Endothelial cell of umbilical vein (primary cell): ENCODE measurements around the gene LHFPL2. TPM values are rescaled to one million over a fixed set of nuclear protein-coding genes. Genes with fewer than 3 reads are reported as not detected.

Experiments used
- BruUV-seq: library from RNA; stranded (reverse); fragments of 400-500 nt; replicated peaks from 2 replicates; lab custom pipeline; 2021; lab: Mats Ljungman, UMichigan
- CTCF ChIA-PET: fragments of 300-600, 350-600 bp; sonication (Branson Sonifier 250); formaldehyde crosslinking; loops from one replicate; lab custom pipeline; 2021; ENCODE audit warnings: antibody characterized with exemption, inconsistent platforms; lab: Charles Lee
- POLR2A ChIA-PET: fragments of 300-600, 350-600 bp; sonication (Branson Sonifier 250); formaldehyde crosslinking; loops from one replicate; lab custom pipeline; 2021; ENCODE audit warnings: antibody characterized with exemption, inconsistent platforms; lab: Charles Lee
- DNase-seq: peaks from one replicate; pipeline ENCODE4 v3.0.0-alpha.2; 2011; ENCODE audit warnings: low read depth, low spot score
- FAIRE-seq: peaks from 2 replicates; lab custom pipeline; 2011; peaks lifted over from hg19 to GRCh38; lab: Jason Lieb, UNC
- H2AFZ ChIP-seq: 2 replicates; pipeline ENCODE4 v1.6.0; 2012; ENCODE audit warnings: low read depth, low read length, control low read depth, inconsistent platforms
- H3K27ac ChIP-seq: 2 replicates; pipeline ENCODE4 v1.5.1; 2011; ENCODE audit warnings: low read depth, mild to moderate bottlenecking, control low read depth, low read length, moderate library complexity; ENCODE audit not compliant: insufficient read depth
- H3K27me3 ChIP-seq, 2 experiments: 2 replicates each; pipeline versions ENCODE4 v1.6.0 to v1.6.1; 2011; ENCODE audit warnings: low read length in 2 of 2, mixed read lengths in 1 of 2; ENCODE audit not compliant: control insufficient read depth in 2 of 2, insufficient read depth in 2 of 2
- H3K36me3 ChIP-seq, 2 experiments: 2 replicates in 1 of 2; 3 replicates in 1 of 2; pipeline ENCODE4 v1.5.1; 2011; ENCODE audit warnings: low read length in 2 of 2, mild to moderate bottlenecking in 1 of 2, moderate library complexity in 1 of 2; ENCODE audit not compliant: control insufficient read depth in 2 of 2, insufficient read depth in 2 of 2; ENCODE audit errors: extremely low read depth in 1 of 2
- H3K4me1 ChIP-seq: 3 replicates; pipeline ENCODE4 v1.5.1; 2011; ENCODE audit warnings: mild to moderate bottlenecking, low read length; ENCODE audit not compliant: control insufficient read depth, insufficient read depth; ENCODE audit errors: extremely low read depth
- H3K4me2 ChIP-seq: 2 replicates; pipeline ENCODE4 v1.6.1; 2011; ENCODE audit warnings: low read length, control low read depth, mixed read lengths; ENCODE audit not compliant: insufficient read depth
- H3K4me3 ChIP-seq, 3 experiments: fragments of 200-600 bp in 1 of 3; sonication (generic), shearing (Covaris generic) in 1 of 3; replicated peaks in 1 of 3; 2 replicates each; pipeline ENCODE4 v1.5.1; 2011 to 2016; ENCODE audit warnings: control low read depth in 3 of 3, low read length in 3 of 3, mild to moderate bottlenecking in 2 of 3, inconsistent platforms in 1 of 3, low read depth in 1 of 3, moderate library complexity in 1 of 3; ENCODE audit not compliant: insufficient read depth in 1 of 3
- H3K79me2 ChIP-seq: 2 replicates; pipeline ENCODE4 v1.6.0; 2012; ENCODE audit warnings: low read length, inconsistent platforms; ENCODE audit not compliant: control insufficient read depth, insufficient read depth
- H3K9ac ChIP-seq: replicated peaks from 2 replicates; pipeline ENCODE3; 2011; ENCODE audit warnings: low read length, control low read depth; ENCODE audit not compliant: insufficient read depth; ENCODE audit errors: extremely low read depth
- H3K9me1 ChIP-seq: replicated peaks from 3 replicates; pipeline ENCODE4 v1.6.0; 2011; ENCODE audit warnings: mild to moderate bottlenecking, low read length; ENCODE audit not compliant: control insufficient read depth, insufficient read depth; ENCODE audit errors: extremely low read depth
- H3K9me3 ChIP-seq: replicated peaks from 2 replicates; pipeline ENCODE4 v1.5.1; 2012; ENCODE audit warnings: low read length, inconsistent platforms; ENCODE audit not compliant: control insufficient read depth, insufficient read depth
- H4K20me1 ChIP-seq: replicated peaks from 2 replicates; pipeline ENCODE3; 2011; ENCODE audit warnings: mild to moderate bottlenecking, low read length; ENCODE audit not compliant: control insufficient read depth, insufficient read depth; ENCODE audit errors: extremely low read depth
- EZH2 ChIP-seq: IDR thresholded peaks from 2 replicates; pipeline ENCODE4 v1.6.1; 2012; ENCODE audit warnings: borderline replicate concordance, low read depth, mild to moderate bottlenecking, moderate library complexity, low read length, inconsistent platforms; ENCODE audit not compliant: severe bottlenecking
- FOS ChIP-seq: IDR thresholded peaks from 2 replicates; pipeline ENCODE4 v1.6.1; 2011; ENCODE audit warnings: mild to moderate bottlenecking, low read length, moderate library complexity, borderline replicate concordance; ENCODE audit not compliant: insufficient read depth
- GATA2 ChIP-seq: IDR thresholded peaks from 2 replicates; pipeline ENCODE4 v1.7.0; 2011; ENCODE audit warnings: low read depth, mild to moderate bottlenecking, moderate library complexity, mixed read lengths, low read length; ENCODE audit not compliant: insufficient read length, insufficient read depth
- JUN ChIP-seq: IDR thresholded peaks from 2 replicates; pipeline ENCODE4 v1.6.1; 2011; ENCODE audit warnings: borderline replicate concordance, low read depth; ENCODE audit not compliant: insufficient read length, insufficient read depth
- MYC ChIP-seq: IDR thresholded peaks from one replicate; pipeline ENCODE4 v1.6.1; 2011; ENCODE audit warnings: mild to moderate bottlenecking, low read depth, low read length
- POLR2A ChIP-seq: IDR thresholded peaks from 2 replicates; pipeline ENCODE4 v1.6.1; 2012; ENCODE audit warnings: low read depth, mild to moderate bottlenecking, control low read depth, low read length
- POLR2AphosphoS5 ChIP-seq: IDR thresholded peaks from 2 replicates; pipeline ENCODE4 v1.6.1; 2012; ENCODE audit warnings: low read depth, mild to moderate bottlenecking, control low read depth, low read length, moderate library complexity; ENCODE audit not compliant: insufficient read depth
- dilution Hi-C: fragments of 300-500 bp; cut with MboI; formaldehyde crosslinking; loops from one replicate; pipeline ENCODE4 v1.15.0; 2019; ENCODE audit warnings: low sequenced_read_pairs; ENCODE audit not compliant: extremely low pct_ligation_motif_present
- intact Hi-C: fragments of 100-400 bp; cut with micrococcal nuclease; formaldehyde crosslinking; loops from one replicate; pipeline ENCODE4 v1.10.0; 2022
- polyA plus RNA-seq, 4 experiments: library from polyadenylated mRNA; depleted of rRNA in 3 of 4; stranded (reverse) in 3 of 4; unstranded in 1 of 4; fragments of >200 nt; gene quantifications; 2 replicates each; pipeline versions ENCODE4 v1.2.1 to v1.2.3, GENCODE V29; 2011 to 2012; ENCODE audit warnings: missing spikeins in 1 of 4
- total RNA-seq: library from RNA; stranded (reverse); gene quantifications from 2 replicates; pipeline ENCODE4 v1.2.3, GENCODE V29; 2021
- TF ChIP-seq, protein P1 (sequence below): IDR thresholded peaks from 2 replicates; pipeline ENCODE4 v1.6.1; 2011; ENCODE audit not compliant: insufficient read depth, insufficient read length
- TF ChIP-seq, protein P2 (sequence below), 2 donors: IDR thresholded peaks; 1 replicate in 1 of 2; 2 replicates in 1 of 2; pipeline ENCODE4 v1.5.1; 2011; ENCODE audit warnings: low read length in 2 of 2, mild to moderate bottlenecking in 2 of 2, moderate library complexity in 2 of 2, control low read depth in 1 of 2, inconsistent platforms in 1 of 2, low read depth in 1 of 2; ENCODE audit not compliant: insufficient read depth in 1 of 2; ENCODE audit errors: extremely low read depth in 1 of 2

The LHFPL2 gene
- total and polyA plus RNA-seq, 2 donors (not counting 3 experiments of a cell fraction or from before 2014, with no cell fraction given), result 9.6 to 36.3 TPM

- intact Hi-C loops, result no loop called here
- Histone ChIP-seq H3K9me1 (no peaks in the 10 kb centered on the region), H3K27me3 (no peaks in the 10 kb centered on the region), H3K4me1 (no peaks in the 10 kb centered on the region), H3K4me3 (no peak overlapping the region), H2AFZ (no peak overlapping the region), H4K20me1 (no peaks in the 10 kb centered on the region), H3K36me3 (peaks cover 2 to 16% of the 10 kb centered on the region in 2 experiments), H3K79me2 (peaks cover 3% of the 10 kb centered on the region), H3K4me2 (no peak overlapping the region), H3K9me3 (peaks cover 2% of the 10 kb centered on the region), H3K27ac (no peak overlapping the region), H3K9ac (no peak overlapping the region)
- dilution Hi-C loops, result no loop called here
- FAIRE-seq, result peak; percentile 31
- TF ChIP-seq POLR2A, result no peak
- BruUV-seq, result no TSS peak
- ChIA-PET POLR2A (no interaction called here), CTCF (interaction anchor here (0.9 to 1.0 kb wide), 2 partner anchors 87 to 275 kb away, joined by 3 read pairs; no protein-coding TSS in a partner anchor)
- no peak for DNase-seq
Observed at GRCh38 chr5:78624011-78624541, 24.5 kb downstream of the LHFPL2 start.

DNA sequence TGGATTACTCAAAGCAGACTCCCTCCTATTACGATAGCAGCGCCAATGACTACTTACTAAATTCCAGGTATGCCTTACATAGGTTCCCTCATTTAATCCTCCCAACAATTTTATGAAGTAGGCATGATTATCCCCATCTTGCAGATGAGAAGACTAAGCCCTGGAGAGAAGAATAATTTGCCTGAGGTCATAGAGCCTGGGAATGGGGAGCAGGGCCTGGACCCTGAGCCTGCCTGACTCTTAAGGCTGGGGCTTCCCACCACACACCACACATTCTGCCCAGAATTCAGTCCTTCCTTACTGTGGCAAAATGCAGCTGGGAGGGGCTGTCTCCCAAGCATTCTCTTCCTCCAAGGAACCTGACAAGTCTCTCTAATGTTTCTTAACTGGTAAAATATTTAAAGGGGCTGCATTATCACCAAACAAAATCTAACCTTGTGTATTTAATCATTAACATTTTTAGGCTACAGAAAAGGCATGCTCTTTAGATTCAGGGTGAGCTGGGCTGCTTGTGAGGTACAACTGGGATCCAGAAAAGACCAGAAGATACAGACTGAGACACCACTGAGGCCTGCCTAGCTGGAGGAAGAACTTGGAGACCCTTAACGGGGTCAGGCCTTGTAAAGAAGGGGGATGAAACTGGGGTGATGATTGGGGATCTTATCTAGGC, 26.1 kb downstream of the LHFPL2 start:
- peaks cover 2% of the 10 kb centered on the region for H3K9me3 ChIP-seq
- H3K9ac ChIP-seq, result no peak overlapping the region
- intact Hi-C loops (no loop called here), dilution Hi-C loops (no loop called here)
- no peak overlapping the region for H3K4me3 ChIP-seq
- no TSS peak for BruUV-seq
- peaks cover 0 to 11% of the 10 kb centered on the region in 2 experiments for H3K36me3 ChIP-seq
- no peaks in the 10 kb centered on the region for H3K4me1 ChIP-seq
- H2AFZ ChIP-seq, result no peak overlapping the region
- peaks cover 3% of the 10 kb centered on the region for H3K79me2 ChIP-seq
- no peaks in the 10 kb centered on the region for H3K27me3 ChIP-seq
- H3K9me1 ChIP-seq, result no peaks in the 10 kb centered on the region
- DNase-seq, result no peak
- H3K4me2 ChIP-seq, result no peak overlapping the region
- no peak overlapping the region for H3K27ac ChIP-seq
- no peak for TF ChIP-seq POLR2A
- TF ChIP-seq GATA2, result no peak
- no peak for TF ChIP-seq POLR2AphosphoS5
- TF ChIP-seq, protein P1, sequence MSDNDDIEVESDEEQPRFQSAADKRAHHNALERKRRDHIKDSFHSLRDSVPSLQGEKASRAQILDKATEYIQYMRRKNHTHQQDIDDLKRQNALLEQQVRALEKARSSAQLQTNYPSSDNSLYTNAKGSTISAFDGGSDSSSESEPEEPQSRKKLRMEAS, result no peak
- no peak for TF ChIP-seq MYC
- TF ChIP-seq, protein P2, sequence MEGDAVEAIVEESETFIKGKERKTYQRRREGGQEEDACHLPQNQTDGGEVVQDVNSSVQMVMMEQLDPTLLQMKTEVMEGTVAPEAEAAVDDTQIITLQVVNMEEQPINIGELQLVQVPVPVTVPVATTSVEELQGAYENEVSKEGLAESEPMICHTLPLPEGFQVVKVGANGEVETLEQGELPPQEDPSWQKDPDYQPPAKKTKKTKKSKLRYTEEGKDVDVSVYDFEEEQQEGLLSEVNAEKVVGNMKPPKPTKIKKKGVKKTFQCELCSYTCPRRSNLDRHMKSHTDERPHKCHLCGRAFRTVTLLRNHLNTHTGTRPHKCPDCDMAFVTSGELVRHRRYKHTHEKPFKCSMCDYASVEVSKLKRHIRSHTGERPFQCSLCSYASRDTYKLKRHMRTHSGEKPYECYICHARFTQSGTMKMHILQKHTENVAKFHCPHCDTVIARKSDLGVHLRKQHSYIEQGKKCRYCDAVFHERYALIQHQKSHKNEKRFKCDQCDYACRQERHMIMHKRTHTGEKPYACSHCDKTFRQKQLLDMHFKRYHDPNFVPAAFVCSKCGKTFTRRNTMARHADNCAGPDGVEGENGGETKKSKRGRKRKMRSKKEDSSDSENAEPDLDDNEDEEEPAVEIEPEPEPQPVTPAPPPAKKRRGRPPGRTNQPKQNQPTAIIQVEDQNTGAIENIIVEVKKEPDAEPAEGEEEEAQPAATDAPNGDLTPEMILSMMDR (IDR thresholded peaks at IDR 0.05; ENCODE audit: extremely low read depth in 1 of 2, insufficient read depth in 1 of 2, low read depth in 1 of 2, low read length in 2 of 2), result no peak
- TF ChIP-seq FOS, result no peak
- TF ChIP-seq EZH2, result no peak
- no peak for TF ChIP-seq JUN
- no peaks in the 10 kb centered on the region for H4K20me1 ChIP-seq
- POLR2A ChIA-PET, result no interaction called here
- no peak for FAIRE-seq
- CTCF ChIA-PET, result no interaction called here
